Measurements from ENCODE around the gene COLEC12. TPM values are rescaled to one million over a fixed set of nuclear protein-coding genes. Genes with fewer than 3 reads are reported as not detected.

COLEC12 gene
- total RNA-seq, 6 donors from 2014 or later, result 29.3 to 72.2 (median 47.0) TPM

DNA sequence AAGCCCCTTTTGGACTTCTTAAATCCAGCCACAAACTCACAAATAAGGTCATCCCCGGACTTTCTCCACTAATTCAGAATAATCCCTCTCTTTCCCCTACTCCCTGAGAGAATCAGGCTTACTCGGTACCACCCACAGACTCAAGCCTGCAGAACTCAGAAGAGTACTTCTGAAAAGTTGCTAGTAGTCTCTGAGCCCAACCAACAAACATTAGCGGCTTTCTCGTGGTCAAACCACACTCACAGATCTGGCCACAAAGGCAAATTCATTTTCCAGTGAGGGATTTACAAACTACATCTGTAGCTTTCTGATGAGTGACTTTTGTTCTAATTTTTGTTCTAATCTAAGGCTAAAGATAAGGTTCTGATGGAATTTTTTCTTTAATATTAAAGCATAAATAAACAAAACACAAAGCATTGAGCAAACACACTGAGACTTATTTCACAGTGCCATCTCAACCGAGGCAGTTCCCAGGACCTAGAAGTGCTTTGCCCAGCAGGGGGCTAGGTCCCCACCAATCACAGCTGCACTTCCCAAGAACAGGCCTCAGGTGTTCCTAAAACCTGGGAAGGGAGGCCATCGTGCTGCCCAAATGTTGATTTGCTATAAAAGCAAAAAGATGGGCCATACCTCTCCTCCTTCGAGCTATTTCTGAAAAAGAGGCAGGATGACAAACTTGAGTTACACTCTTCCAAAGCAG is 110.7 kb downstream of the COLEC12 start:
- H3K9me3 ChIP-seq, result no peaks in the 10 kb centered on the region
- no peak overlapping the region for H3K27ac ChIP-seq
- DNase-seq, result no peak
- ATAC-seq (ENCODE audit: low FRiP score in 2 of 2), result no peak
- no peaks in the 10 kb centered on the region for H3K36me3 ChIP-seq
- TF ChIP-seq POLR2AphosphoS5 (IDR thresholded peaks at IDR 0.05), result no peak
- no peak for TF ChIP-seq POLR2A (IDR thresholded peaks at IDR 0.05)
- no peak for TF ChIP-seq CTCF (IDR thresholded peaks at IDR 0.05)
- TF ChIP-seq EP300 (IDR thresholded peaks at IDR 0.05), result no peak
- 55 to 72% methylated on average over 7 of the region's 7 CpGs for WGBS, 2 donors
- no peak overlapping the region for H3K4me3 ChIP-seq
- H3K27me3 ChIP-seq, result no peaks in the 10 kb centered on the region
- H3K4me1 ChIP-seq, result peaks cover 6 to 23% (median 14%) of the 10 kb centered on the region in 4 donors

- Histone ChIP-seq H3K9me3 (no peaks in the 10 kb centered on the region), H3K36me3 (no peaks in the 10 kb centered on the region), H3K4me1 (peaks cover 5 to 18% (median 11%) of the 10 kb centered on the region in 4 donors), H3K27me3 (no peaks in the 10 kb centered on the region), H3K27ac (no peak overlapping the region), H3K4me3 (no peak overlapping the region)
- DNase-seq (no peak), ATAC-seq (ENCODE audit: low FRiP score in 2 of 2) (no peak)
- TF ChIP-seq EP300 (IDR thresholded peaks at IDR 0.05), result no peak
- TF ChIP-seq POLR2A (IDR thresholded peaks at IDR 0.05), result no peak
- no peak for TF ChIP-seq POLR2AphosphoS5 (IDR thresholded peaks at IDR 0.05)
- no peak for TF ChIP-seq CTCF (IDR thresholded peaks at IDR 0.05)
- WGBS, 2 donors, result 90 to 93% methylated on average over 5 of the region's 5 CpGs
Measured at GRCh38 chr18:388200-388599, 112.3 kb downstream of the COLEC12 start.

- Histone ChIP-seq H3K36me3 (no peaks in the 10 kb centered on the region), H3K27me3 (no peaks in the 10 kb centered on the region), H3K27ac (no peak overlapping the region), H3K4me1 (peaks cover 2 to 18% (median 11%) of the 10 kb centered on the region in 4 donors), H3K4me3 (no peak overlapping the region), H3K9me3 (no peaks in the 10 kb centered on the region)
- TF ChIP-seq POLR2A (IDR thresholded peaks at IDR 0.05), result no peak
- TF ChIP-seq POLR2AphosphoS5 (IDR thresholded peaks at IDR 0.05), result no peak
- TF ChIP-seq CTCF (IDR thresholded peaks at IDR 0.05), result no peak
- no peak for TF ChIP-seq EP300 (IDR thresholded peaks at IDR 0.05)
- ATAC-seq (ENCODE audit: low FRiP score in 2 of 2), result no peak
- WGBS, 2 donors, result 81 to 86% methylated on average over 6 of the region's 6 CpGs
- DNase-seq, result no peak
Measured at GRCh38 chr18:386994-387393, 113.5 kb downstream of the COLEC12 start.

DNA sequence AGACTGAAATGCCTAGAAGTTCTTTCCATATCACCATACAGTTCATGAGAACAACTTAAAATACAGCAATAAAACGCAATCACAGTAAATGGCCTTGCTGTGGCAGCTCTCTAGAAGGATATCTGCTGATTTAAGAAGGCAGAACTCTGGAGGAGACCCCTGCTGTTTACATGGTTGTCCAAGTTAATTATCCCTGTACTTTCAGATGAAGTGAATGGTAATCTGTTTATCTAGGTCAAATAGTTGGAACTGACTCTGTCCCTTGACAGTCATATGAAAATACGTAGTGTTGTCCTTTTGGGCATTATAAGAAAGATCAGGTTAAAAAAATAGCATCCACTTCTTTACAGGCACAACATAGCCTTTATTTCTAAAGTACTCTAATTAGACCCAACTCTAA is 115.6 kb downstream of the COLEC12 start:
- no peaks in the 10 kb centered on the region for H3K27me3 ChIP-seq
- TF ChIP-seq EP300 (IDR thresholded peaks at IDR 0.05) (no peak), POLR2A (IDR thresholded peaks at IDR 0.05) (no peak), POLR2AphosphoS5 (IDR thresholded peaks at IDR 0.05) (no peak), CTCF (IDR thresholded peaks at IDR 0.05) (no peak)
- 80% methylated on average over 2 of the region's 2 CpGs for WGBS, 2 donors
- ATAC-seq (ENCODE audit: low FRiP score in 2 of 2), result no peak
- peaks cover 0 to 14% (median 7%) of the 10 kb centered on the region in 4 donors for H3K4me1 ChIP-seq
- DNase-seq, result no peak
- H3K4me3 ChIP-seq, result no peak overlapping the region
- H3K9me3 ChIP-seq, result no peaks in the 10 kb centered on the region
- no peak overlapping the region for H3K27ac ChIP-seq
- no peaks in the 10 kb centered on the region for H3K36me3 ChIP-seq

DNA sequence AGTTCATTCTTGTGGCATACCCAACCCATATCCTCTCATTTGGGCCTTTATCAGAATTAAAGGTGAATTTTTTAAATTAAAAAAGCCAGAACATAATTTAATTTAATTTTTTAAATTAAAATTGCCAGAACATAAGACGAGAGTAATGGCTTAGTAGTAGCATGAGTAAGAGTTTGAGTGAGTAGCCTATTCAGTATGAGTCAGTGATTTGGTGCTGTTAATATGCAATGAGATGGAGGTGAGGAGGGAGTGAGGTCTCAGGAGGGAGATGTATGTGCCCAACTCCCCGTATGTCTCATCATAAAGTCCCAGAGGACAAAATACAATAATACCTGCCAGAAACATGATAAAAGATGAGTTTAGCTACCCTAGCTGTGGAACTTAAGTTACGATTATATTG is 117.4 kb downstream of the COLEC12 start:
- no peak overlapping the region for H3K4me3 ChIP-seq
- TF ChIP-seq EP300 (IDR thresholded peaks at IDR 0.05) (no peak), POLR2AphosphoS5 (IDR thresholded peaks at IDR 0.05) (no peak), POLR2A (IDR thresholded peaks at IDR 0.05) (no peak), CTCF (IDR thresholded peaks at IDR 0.05) (no peak)
- H3K36me3 ChIP-seq, result no peaks in the 10 kb centered on the region
- no peak overlapping the region for H3K27ac ChIP-seq
- peaks cover 0 to 22% (median 10%) of the 10 kb centered on the region in 4 donors for H3K4me1 ChIP-seq
- no peaks in the 10 kb centered on the region for H3K27me3 ChIP-seq
- WGBS, 2 donors, result 91 to 97% methylated on average over 3 of the region's 3 CpGs
- no peaks in the 10 kb centered on the region for H3K9me3 ChIP-seq
- DNase-seq (no peak), ATAC-seq (ENCODE audit: low FRiP score in 2 of 2) (no peak)
